ENCODE measurements around the gene CAPZB.

Gene CAPZB

GRCh38 chr1:19385221-19385620 is 100.1 kb downstream of the CAPZB start:
- DNase-seq (ENCODE audit: low spot score) = no peak

GRCh38 chr1:19384772-19385187 is 100.6 kb downstream of the CAPZB start:
- no peak for DNase-seq (ENCODE audit: low spot score)

- DNase-seq (ENCODE audit: low spot score) = no peak
Measured at GRCh38 chr1:19384113-19384512, 101.2 kb downstream of the CAPZB start.

DNA sequence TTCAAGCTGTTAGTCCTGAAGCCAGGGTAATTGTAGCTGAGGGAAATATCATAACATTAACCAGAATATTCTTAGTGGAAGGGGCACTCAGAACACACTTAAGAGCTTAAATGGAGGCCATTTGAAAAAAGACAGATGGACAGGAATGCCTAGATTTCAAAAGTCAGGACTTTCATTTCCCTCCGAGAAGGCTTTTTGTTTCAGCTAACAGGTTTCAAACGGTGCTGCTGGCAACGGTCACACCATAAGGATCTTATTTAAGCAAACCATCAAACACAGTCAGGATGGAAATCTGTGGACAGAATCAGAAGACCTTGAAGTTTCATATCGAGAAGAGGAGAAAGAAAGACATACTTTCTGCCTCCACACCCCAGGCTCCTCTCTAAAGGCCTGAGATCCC is 103.1 kb downstream of the CAPZB start:
- DNase-seq (ENCODE audit: low spot score) = no peak

DNA sequence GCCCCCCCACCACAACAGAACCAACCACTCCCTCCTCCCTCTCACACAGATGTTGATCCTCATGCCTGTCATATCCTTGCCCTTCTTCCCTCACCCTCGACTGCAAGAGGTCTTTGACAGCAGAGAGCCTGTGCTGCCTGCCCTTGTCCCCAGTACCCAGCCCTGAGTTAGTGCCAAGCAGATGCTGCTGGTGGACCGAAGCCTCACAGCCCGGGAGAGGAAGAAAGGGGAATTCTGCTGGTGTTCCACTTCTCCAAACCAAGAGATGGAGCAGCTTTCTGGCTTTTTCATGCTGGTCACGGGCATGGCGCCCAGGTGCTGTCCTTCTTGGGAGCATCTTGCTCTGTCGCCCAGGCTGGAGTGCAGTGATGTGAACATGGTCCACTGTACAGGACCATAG is 104.1 kb downstream of the CAPZB start:
- DNase-seq (ENCODE audit: low spot score) = no peak

GRCh38 chr1:19377812-19378718 is 107.3 kb downstream of the CAPZB start:
- no peak for DNase-seq (ENCODE audit: low spot score)

- DNase-seq (ENCODE audit: low spot score) = no peak
Measured at GRCh38 chr1:19376428-19377372, 108.6 kb downstream of the CAPZB start.

DNA sequence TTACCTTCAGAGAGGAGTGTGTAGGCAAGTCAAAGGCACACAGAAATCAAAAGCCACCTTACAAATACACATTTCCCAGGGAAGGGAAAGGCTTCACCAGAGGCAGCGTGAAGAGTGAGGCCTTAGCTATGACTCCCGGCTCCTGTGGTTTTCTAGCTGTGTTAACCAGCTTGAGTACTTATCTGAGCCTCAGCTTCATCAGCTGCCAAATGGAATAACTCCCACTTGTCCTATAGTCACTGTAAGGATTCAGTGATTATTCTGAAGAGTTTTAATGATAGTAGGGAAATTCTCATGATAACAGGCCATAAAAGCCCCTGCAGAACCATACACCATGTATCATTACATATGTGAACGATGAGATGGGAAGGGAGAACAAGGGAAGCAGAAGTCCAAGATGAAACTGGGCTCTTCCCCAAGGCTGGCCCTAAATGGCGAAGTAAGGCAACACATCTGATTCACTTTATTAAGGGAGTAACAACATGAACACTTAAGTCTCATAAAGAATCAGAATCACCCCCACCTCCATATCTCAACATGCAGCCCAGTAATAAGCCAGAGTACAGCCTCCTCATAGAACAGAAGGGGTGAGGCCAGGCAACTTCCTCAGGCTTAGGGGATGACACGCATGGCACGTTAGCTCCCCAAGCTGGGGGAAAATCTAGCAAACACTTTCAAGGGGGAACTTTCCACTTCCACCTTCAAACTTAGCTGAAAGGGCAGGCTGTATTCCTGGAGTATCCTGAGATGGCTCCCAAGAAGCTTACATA is 109.5 kb downstream of the CAPZB start:
- no peak for DNase-seq (ENCODE audit: low spot score)

DNA sequence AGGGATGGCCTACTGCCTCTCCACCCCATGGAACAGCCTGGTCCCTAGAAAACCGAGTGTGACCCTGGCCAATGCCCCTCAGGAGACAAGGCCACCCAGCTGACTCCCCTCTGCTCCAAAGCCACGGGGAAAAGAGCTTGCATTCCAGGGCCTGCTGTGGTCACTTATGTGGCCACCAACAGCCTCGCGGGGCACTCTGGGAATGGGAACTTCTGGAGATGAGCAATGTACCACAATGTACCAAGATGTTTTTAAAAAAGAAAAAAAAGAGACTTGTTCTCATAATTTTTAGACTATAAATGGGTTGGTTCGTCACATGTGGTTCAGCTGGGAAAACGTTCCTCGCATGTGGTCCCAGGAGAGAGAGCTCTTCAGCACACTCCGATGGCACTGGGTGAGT is 110.4 kb downstream of the CAPZB start:
- DNase-seq (ENCODE audit: low spot score) = no peak

DNA sequence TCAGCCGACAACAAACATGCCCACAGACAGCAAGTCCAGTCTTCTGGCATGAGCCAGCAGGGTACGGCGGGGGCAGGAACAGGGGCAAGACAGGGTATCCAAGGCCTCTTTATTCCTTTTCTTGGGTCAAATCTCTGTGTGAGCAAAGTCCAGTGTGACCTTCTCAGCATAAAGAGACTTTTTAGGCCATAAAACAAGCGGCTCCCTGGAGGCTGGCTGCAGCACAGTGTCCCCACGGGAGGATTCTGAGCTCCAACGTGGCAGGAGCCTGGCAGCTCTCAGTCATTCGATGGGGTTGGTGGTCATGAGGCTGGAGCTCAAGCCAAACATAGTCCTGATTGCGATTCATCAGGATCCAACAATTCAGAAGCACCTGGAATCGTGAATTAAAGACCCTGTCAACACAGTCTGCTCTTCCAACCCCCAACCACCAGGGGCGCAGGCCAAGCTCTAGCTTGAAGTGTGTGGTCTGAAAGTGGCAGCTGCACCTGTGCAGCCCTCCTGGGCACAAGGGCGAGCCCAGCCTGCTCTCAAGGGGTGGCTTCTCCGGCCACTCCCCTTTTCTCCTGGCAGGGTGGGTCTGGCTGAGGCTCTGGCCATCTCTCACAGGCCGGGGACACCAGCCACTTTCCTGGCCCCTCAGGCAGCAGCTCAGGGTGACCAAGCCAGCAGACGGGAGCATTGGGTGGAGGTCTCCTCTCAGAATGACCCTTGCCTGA is 111.1 kb downstream of the CAPZB start:
- no peak for DNase-seq (ENCODE audit: low spot score)

DNA sequence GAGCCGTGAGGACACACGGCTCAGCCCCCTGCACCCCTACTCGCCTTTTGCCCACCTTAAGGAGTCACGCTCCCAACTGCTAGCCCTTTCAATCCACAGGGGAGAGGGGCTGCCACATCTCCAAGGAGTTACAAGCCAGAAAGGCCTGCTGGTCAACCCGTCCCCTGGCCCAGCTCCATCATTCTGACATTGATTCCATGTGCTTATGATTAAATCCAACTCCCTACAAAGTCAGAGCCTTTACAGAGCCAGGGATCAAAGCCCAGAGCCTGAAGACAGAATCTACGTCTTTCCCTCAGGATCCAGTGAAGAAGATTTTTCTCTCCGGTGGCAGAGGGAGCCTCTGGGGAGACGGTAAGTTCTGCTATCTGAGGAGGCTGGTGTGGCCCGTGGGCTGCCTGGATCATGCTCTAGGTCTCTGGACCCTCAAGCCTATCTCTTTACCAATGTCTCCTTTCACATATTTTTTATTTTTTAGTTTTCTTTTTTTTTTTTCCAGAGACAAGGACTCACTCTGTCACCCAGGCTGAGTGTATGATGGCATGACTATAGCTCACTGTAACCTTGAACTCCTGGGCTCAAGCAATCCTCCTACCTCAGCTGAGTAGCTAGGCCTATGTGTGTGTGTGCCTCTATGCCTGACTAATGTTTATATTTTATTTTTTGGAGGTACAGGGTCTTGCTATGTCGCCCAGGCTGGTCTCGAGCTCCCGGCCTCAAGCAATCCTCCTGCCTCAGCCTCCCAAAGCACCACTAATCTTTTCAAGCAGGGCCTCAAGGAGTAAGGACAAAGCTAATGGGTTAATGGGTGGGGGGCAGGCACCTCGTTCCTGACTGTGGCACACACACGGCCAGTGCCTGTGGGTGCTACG is 111.9 kb downstream of the CAPZB start:
- DNase-seq (ENCODE audit: low spot score) = no peak

GRCh38 chr1:19372602-19373001 is 112.7 kb downstream of the CAPZB start:
- DNase-seq (ENCODE audit: low spot score) = no peak

GRCh38 chr1:19372136-19372514 is 113.2 kb downstream of the CAPZB start:
- DNase-seq (ENCODE audit: low spot score) = no peak

DNA sequence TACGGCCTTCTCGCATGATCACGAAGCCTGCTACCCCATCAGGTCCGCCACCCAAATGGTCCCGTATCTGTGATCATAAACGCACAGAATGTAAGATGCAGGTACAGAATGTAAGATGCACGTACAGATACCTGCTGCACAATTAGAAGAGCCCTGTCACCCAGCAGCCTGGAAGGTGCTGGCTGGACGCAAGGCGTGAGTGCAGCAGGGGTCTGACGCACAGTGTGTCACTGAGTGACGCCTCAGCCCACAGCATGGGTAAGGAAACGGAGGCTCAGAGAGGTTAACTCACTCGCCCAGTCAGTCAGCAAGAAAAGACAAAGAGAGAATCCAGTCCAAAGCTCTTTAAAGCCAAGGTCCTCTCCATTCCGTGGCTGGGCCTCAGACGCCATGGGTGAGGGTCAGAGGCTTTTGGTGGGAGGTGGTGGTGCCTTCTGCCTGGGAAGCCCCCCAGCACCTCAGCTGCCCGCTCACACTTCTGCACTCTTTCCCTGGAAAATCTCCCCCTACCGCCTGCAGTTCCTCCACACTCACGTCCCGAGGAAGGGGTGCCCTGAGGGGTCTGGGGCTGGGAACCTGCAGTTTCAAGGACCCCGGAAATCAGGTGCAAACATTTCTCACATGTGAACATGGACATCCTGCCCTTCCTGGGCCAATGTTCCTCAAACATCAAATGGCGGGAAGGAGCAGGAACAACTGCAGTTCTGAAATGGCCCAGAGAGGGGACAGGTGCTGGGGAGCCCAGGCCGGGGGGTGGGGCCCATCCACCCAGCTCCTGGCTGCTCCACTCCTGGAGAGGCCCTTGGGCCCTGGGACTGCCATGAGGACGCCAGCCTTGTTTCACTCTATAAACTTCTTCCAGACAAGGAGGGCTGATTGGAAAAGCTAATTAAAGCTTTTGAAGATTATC is 113.9 kb downstream of the CAPZB start:
- DNase-seq (ENCODE audit: low spot score) = no peak

DNA sequence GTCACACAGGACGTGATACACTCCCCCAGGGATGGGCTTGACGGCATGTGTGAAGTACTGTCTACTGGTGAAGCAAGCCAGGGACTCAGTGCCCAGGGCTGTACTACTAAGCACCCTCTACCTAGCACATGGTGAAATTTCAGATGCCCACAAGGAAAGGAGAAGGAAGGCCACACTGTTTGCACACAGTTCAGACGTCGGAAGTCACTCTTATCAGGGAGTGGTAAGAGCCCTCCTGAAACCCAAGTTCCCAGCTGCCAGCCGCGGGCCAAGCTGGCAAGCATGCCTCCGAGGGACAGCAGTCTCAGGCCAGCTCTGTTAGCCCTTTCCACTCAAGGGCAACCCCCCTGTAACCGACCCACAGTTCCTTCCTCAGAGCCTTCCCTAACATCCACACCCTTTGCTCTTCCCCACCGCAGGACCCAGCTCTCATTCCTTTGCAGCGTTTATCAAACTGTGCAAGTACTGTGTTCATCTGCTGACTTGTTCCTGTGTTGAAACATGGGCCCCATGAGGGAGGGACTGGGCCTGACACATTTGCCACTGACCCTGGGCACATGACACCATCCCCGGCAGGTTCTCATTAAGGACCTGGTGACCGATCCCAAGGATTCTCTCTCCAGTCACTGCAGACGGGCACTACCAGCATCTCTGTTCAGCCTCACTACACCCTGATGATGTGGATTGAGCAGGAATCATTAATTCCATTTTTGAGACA is 114.7 kb downstream of the CAPZB start:
- DNase-seq (ENCODE audit: low spot score) = no peak

DNA sequence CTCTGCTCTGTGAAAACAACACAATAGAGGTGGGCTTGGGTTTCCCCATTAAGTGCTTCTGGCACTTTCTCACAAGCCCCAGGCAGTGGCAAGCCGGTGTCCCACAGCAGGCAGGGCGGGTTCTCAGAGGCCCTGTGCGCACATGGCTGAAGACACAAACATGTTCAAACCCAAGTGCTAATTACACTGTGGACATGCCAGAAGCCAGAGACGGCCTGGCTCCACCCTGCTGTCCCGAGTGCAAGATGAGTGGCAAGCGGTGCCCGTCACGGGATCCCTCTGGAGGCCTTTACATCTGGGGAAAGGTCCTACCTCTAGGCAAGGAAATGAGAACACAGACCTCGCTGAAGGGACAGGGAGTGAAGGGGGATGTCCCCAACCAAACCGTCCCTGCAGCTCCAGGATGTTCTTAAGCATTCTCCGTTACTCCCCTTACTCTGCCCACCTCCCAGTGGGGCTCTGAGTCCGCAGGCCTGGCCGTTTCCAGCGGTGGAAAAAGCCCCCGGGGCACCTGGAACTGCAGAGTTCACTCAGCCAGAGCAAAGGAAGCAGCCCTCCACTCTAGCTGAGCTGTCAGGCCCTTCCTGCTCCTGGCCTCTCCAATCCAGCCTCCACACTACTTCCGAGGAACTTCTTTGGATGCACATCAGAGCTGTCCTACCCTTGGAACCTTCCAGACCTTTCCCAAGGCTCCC is 115.8 kb downstream of the CAPZB start:
- no peak for DNase-seq (ENCODE audit: low spot score)

DNA sequence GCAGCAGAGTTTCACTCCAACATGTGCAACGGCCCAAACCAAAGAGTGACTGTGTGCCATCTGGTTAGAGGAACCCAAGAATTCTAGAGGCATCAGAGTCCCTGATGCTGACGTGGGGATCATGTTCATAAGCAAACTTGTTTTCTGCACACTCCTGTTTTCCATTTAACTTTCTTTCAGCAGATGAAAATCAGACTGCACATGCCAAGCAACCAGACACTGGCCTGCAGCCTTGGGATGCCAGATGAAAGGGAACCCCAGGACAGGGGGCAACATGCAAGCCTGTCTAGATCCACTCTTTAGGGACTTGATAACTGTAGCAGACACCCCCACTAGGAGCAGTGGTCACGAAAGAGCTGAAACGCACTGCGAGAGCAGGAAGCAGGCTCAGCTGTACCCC is 116.4 kb downstream of the CAPZB start:
- DNase-seq (ENCODE audit: low spot score) = no peak

DNA sequence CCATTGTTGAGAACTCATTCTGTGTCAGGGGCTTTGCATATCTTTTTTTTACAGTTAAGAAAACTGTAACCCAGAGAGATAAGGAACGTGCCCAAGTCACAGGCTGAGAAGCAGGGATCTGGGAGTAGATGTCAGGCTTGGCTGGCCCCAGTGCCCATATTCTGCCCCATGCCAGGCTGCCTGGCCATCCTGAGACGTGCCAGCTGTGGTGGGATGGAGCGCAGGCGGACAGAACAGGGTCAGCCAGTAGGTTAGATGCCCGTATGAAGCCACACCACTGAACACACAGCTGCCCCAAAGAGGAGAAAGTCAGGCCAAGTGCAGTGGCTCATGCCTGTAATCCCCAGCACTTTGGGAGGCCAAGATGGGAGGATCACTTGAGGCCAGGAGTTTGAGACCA is 117.3 kb downstream of the CAPZB start:
- no peak for DNase-seq (ENCODE audit: low spot score)
